Naive thymus-derived CD4-positive, alpha-beta T cell (primary cell): Measurements from ENCODE around the gene GSTM2. TPM values are rescaled to one million over a fixed set of nuclear protein-coding genes. Genes with fewer than 3 reads are reported as not detected.

Experiments
- ATAC-seq: fragments of 150-1000 bp; cut with Tn5 transposase; 2 replicates; pipeline ENCODE4 v1.10.0; 2021; ENCODE audit warnings: mild to moderate bottlenecking, moderate library complexity
- CTCF ChIA-PET: fragments of 350-600 bp; sonication (Branson Sonifier 250); formaldehyde crosslinking; loops from one replicate; lab custom pipeline; 2021; ENCODE audit warnings: antibody characterized with exemption; lab: Charles Lee
- POLR2A ChIA-PET: fragments of 350-600 bp; sonication (Branson Sonifier 250); formaldehyde crosslinking; loops from one replicate; lab custom pipeline; 2021; ENCODE audit warnings: antibody characterized with exemption, inconsistent platforms; lab: Charles Lee
- DNase-seq, 9 donors: peaks; one replicate each; pipeline versions ENCODE4 v3.0.0 to v3.0.0-alpha.2; 2020 to 2022; ENCODE audit warnings: mixed read lengths in 1 of 9
- H3K27ac ChIP-seq: one replicate; pipeline ENCODE4 v1.7.0; 2013; ENCODE audit warnings: mild to moderate bottlenecking, low read depth, low read length, moderate library complexity
- H3K27me3 ChIP-seq, 2 donors: one replicate each; pipeline ENCODE4 v1.7.0; 2013; ENCODE audit warnings: low read length in 2 of 2, mild to moderate bottlenecking in 2 of 2, moderate library complexity in 2 of 2; ENCODE audit not compliant: control insufficient read depth in 2 of 2, insufficient read depth in 2 of 2
- H3K36me3 ChIP-seq, 3 experiments: 1 replicate in 2 of 3; 2 replicates in 1 of 3; pipeline ENCODE4 v1.7.0; 2013; ENCODE audit warnings: low read length in 3 of 3, mild to moderate bottlenecking in 3 of 3, moderate library complexity in 1 of 3; ENCODE audit not compliant: insufficient read depth in 3 of 3, control insufficient read depth in 2 of 3
- H3K4me1 ChIP-seq, 2 donors: one replicate each; pipeline ENCODE4 v1.7.0; 2013; ENCODE audit warnings: low read length in 2 of 2, mild to moderate bottlenecking in 2 of 2, moderate library complexity in 1 of 2; ENCODE audit not compliant: control insufficient read depth in 2 of 2, insufficient read depth in 2 of 2
- H3K4me3 ChIP-seq: 2 replicates; pipeline ENCODE4 v1.7.0; 2013; ENCODE audit warnings: mild to moderate bottlenecking, low read length
- H3K9me3 ChIP-seq, 3 experiments: 1 replicate in 2 of 3; 2 replicates in 1 of 3; pipeline ENCODE4 v1.7.0; 2013; ENCODE audit warnings: low read length in 3 of 3; ENCODE audit not compliant: control insufficient read depth in 2 of 3
- H3K27ac Mint-ChIP-seq, 9 donors: one replicate each; pipeline ENCODE4 v1.8.0; 2020 to 2022; ENCODE audit warnings: mixed read lengths in 9 of 9, mild to moderate bottlenecking in 8 of 9, moderate library complexity in 5 of 9, inconsistent platforms in 2 of 9
- H3K27me3 Mint-ChIP-seq, 5 donors: one replicate each; pipeline ENCODE4 v1.8.0; 2021 to 2022; ENCODE audit warnings: mixed read lengths in 5 of 5, mild to moderate bottlenecking in 1 of 5
- H3K36me3 Mint-ChIP-seq, 5 donors: one replicate each; pipeline ENCODE4 v1.8.0; 2020 to 2022; ENCODE audit warnings: mixed read lengths in 5 of 5, mild to moderate bottlenecking in 3 of 5, inconsistent platforms in 1 of 5
- H3K4me1 Mint-ChIP-seq, 7 donors: one replicate each; pipeline ENCODE4 v1.8.0; 2020 to 2022; ENCODE audit warnings: mixed read lengths in 7 of 7, mild to moderate bottlenecking in 3 of 7, inconsistent platforms in 1 of 7
- H3K4me3 Mint-ChIP-seq, 10 donors: one replicate each; pipeline ENCODE4 v1.8.0; 2020 to 2022; ENCODE audit warnings: mild to moderate bottlenecking in 10 of 10, mixed read lengths in 10 of 10, moderate library complexity in 6 of 10, inconsistent platforms in 2 of 10
- H3K9me3 Mint-ChIP-seq, 11 donors: one replicate each; pipeline ENCODE4 v1.8.0; 2020 to 2022; ENCODE audit warnings: mixed read lengths in 11 of 11, mild to moderate bottlenecking in 4 of 11, inconsistent platforms in 1 of 11, moderate library complexity in 1 of 11
- intact Hi-C, 2 donors: fragments of 100-400 bp; cut with micrococcal nuclease; formaldehyde crosslinking; loops; one replicate each; pipeline ENCODE4 v1.15.1; 2023
- polyA plus RNA-seq, 2 donors: library from polyadenylated mRNA; unstranded; fragments of 300-500 nt; fragmentation: Illumina TruSeq; gene quantifications; one replicate each; pipeline ENCODE4 v1.2.3, GENCODE V29; 2021
- total RNA-seq, 6 experiments: library from RNA in 5 of 6; stranded (reverse) in 5 of 6; gene quantifications; 1 replicate in 5 of 6; 2 replicates in 1 of 6; pipeline ENCODE4 v1.2.3 and lab custom pipeline; 2021 to 2026

The GSTM2 gene
- total and polyA plus RNA-seq, 7 experiments from 2014 or later, result 52.2 to 201 (median 72.2) TPM

DNA sequence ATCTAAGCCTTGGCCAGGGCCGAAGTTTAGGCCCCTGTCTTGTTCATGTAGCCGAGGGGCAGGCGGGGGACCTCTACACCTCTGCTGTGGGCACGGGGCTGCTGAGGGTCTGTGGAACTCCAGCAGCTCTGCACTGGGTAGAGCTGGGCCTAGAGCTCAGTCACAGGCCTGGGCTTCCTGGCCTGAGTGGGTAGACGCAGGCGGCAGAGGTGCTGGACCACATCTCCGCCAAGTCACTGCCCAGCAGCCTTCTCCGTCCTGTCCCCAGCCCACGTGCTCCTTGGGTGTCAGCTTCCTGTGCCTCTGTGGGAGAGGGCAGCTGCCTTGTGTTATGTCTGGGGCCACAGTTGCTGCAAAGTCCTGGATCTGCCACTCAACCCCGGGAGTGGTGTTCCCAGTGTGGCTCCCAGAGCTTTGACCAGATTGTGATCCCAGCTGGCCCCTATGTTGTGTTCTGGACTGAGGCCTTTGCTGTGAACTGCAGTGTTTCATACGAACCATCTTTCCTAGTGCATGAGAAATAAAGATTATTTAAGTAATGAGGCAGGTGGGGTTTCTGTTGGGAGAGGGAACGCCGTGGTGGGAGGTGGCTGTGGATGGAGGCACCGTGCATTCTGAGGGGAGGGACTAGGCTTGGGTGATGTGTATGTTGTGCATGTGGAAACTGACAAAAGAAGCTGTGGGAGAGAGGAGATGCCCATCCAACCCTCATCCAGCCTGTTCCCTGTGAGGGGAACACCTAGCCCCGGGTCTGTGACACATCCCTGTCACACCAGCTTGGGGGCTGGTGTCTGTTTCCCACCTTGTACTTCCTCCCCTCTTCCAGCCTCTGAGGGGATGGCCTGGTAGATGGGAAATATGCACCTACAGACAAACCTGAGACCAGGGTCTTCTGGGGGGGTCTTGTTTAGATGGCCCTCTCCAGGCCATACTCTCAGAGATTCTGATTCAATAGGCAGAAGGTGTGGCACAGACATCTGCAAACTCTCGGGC, 36.0 kb upstream of the GSTM2 start:
- ATAC-seq, result no peak
- Histone ChIP-seq H3K27ac (no peak overlapping the region), H3K27me3 (no peaks in the 10 kb centered on the region), H3K4me1 (peaks cover 0 to 10% of the 10 kb centered on the region in 2 donors), H3K9me3 (no peaks in the 10 kb centered on the region), H3K36me3 (peaks cover 11 to 54% (median 20%) of the 10 kb centered on the region in 3 experiments), H3K4me3 (no peak overlapping the region)
- Mint-ChIP-seq H3K36me3 (peaks cover 0 to 17% (median 3%) of the 10 kb centered on the region in 5 donors), H3K9me3 (no peaks in the 10 kb centered on the region), H3K27ac (peak overlapping the region in 3 of 9 donors; percentile 24 to 82 (median 59)), H3K27me3 (no peaks in the 10 kb centered on the region), H3K4me1 (peaks cover 6 to 16% (median 11%) of the 10 kb centered on the region in 7 donors), H3K4me3 (no peak overlapping the region)
- CTCF ChIA-PET, result interaction anchor here (1.0 to 4.0 kb wide), 8 partner anchors 9 to 353 kb away, joined by 3 to 46 read pairs (median 6); partner anchors contain the start of genes AHCYL1 and GNAI3
- DNase-seq, result no peak
- intact Hi-C loops, result no loop called here
- POLR2A ChIA-PET, result interaction anchor here (1.4 to 2.8 kb wide), 2 partner anchors 12 to 85 kb away, joined by 4 to 13 read pairs; partner anchors contain the start of genes AMPD2 and GNAT2

DNA sequence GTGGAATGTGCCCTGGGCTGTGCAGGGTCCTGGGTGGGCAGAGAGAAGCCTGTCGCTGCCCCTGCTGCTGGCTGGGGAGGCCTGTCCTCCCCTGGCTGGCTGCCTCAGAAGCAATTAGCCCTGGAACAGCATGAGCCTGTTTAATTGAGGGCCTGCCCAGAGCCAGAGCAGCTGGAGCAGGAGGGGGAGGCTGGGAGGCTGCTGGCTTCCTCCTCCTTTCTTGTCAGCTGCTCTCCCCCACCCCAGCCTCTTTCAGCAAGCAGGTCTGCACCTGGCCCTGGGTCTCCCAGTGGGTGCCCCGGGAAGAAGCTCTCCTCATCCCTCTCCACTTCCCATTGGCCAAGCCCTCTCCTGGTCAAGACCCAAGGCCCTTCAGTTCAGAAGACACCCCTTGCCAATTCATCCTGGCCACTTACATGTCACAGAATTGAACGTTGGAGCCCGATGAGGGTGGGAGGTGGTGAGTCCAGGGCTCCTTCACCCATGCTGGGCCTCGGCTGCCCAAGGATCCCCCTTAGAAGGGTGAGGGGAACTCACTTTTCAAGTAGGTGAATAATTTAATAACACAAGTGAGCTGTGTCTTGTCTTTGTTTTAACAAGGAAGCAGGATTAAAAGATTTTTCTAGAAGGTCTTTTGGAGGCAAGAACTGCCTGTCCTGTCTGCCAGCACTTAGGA, 35.0 kb upstream of the GSTM2 start:
- Histone ChIP-seq H3K27ac (no peak overlapping the region), H3K4me1 (peaks cover 0 to 10% of the 10 kb centered on the region in 2 donors), H3K9me3 (no peaks in the 10 kb centered on the region), H3K36me3 (peaks cover 11 to 44% (median 15%) of the 10 kb centered on the region in 3 experiments), H3K4me3 (no peak overlapping the region), H3K27me3 (no peaks in the 10 kb centered on the region)
- peak overlapping the region in 2 of 9 donors; percentile 9 to 28 for H3K27ac Mint-ChIP-seq
- H3K36me3 Mint-ChIP-seq, result peaks cover 0 to 12% (median 3%) of the 10 kb centered on the region in 5 donors
- H3K27me3 Mint-ChIP-seq, result no peaks in the 10 kb centered on the region
- no peaks in the 10 kb centered on the region for H3K9me3 Mint-ChIP-seq
- H3K4me3 Mint-ChIP-seq, result no peak overlapping the region
- ChIA-PET POLR2A (interaction anchor here (1.0 to 1.3 kb wide), 2 partner anchors 9 to 87 kb away, joined by 4 to 5 read pairs; no protein-coding TSS in a partner anchor), CTCF (interaction anchor here (0.8 to 2.6 kb wide), 5 partner anchors 8 to 352 kb away, joined by 3 to 10 read pairs (median 5); partner anchors contain the start of gene AHCYL1)
- H3K4me1 Mint-ChIP-seq, result peaks cover 6 to 16% (median 11%) of the 10 kb centered on the region in 7 donors
- ATAC-seq, result no peak
- intact Hi-C loops, result no loop called here
- no peak for DNase-seq

DNA sequence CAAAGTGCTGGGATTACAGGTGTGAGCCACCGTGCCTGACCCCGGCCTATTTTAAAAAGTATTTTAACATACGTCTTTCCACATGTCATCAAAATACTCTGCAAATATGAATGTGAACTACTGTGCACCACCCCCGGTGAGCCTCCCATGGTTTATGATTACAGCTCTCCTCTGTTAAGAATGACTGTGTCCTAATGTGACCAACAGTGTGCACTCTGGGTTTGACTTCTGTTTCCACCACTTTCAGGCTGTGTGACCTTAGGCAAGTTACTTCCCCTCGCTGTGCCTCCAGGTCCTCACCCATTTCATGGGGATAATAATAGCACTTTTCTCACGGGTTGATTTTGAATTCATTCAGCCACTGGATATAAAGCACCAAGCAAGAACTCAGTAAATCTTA, 33.6 kb upstream of the GSTM2 start:
- Histone ChIP-seq H3K27me3 (no peaks in the 10 kb centered on the region), H3K4me3 (no peak overlapping the region), H3K36me3 (peaks cover 6 to 29% (median 6%) of the 10 kb centered on the region in 3 experiments), H3K9me3 (no peaks in the 10 kb centered on the region), H3K4me1 (peaks cover 0 to 10% of the 10 kb centered on the region in 2 donors), H3K27ac (no peak overlapping the region)
- Mint-ChIP-seq H3K9me3 (peaks cover 0 to 1% (median 0%) of the 10 kb centered on the region in 11 donors), H3K27me3 (no peaks in the 10 kb centered on the region), H3K36me3 (peaks cover 0 to 11% (median 3%) of the 10 kb centered on the region in 5 donors), H3K4me3 (peak overlapping the region in 1 of 10 donors; percentile 15), H3K4me1 (peaks cover 6 to 16% (median 11%) of the 10 kb centered on the region in 7 donors), H3K27ac (peak overlapping the region in 6 of 9 donors; percentile 26 to 77 (median 48))
- ChIA-PET POLR2A (interaction anchor here (0.7 kb wide), 2 partner anchors 90 to 135 kb away, joined by 3 read pairs; no protein-coding TSS in a partner anchor), CTCF (interaction anchor here (0.6 to 2.6 kb wide), 3 partner anchors 86 to 837 kb away, joined by 3 to 8 read pairs (median 5); partner anchors contain the start of gene GNAI3)
- no peak for ATAC-seq
- intact Hi-C loops, result no loop called here
- no peak for DNase-seq

DNA sequence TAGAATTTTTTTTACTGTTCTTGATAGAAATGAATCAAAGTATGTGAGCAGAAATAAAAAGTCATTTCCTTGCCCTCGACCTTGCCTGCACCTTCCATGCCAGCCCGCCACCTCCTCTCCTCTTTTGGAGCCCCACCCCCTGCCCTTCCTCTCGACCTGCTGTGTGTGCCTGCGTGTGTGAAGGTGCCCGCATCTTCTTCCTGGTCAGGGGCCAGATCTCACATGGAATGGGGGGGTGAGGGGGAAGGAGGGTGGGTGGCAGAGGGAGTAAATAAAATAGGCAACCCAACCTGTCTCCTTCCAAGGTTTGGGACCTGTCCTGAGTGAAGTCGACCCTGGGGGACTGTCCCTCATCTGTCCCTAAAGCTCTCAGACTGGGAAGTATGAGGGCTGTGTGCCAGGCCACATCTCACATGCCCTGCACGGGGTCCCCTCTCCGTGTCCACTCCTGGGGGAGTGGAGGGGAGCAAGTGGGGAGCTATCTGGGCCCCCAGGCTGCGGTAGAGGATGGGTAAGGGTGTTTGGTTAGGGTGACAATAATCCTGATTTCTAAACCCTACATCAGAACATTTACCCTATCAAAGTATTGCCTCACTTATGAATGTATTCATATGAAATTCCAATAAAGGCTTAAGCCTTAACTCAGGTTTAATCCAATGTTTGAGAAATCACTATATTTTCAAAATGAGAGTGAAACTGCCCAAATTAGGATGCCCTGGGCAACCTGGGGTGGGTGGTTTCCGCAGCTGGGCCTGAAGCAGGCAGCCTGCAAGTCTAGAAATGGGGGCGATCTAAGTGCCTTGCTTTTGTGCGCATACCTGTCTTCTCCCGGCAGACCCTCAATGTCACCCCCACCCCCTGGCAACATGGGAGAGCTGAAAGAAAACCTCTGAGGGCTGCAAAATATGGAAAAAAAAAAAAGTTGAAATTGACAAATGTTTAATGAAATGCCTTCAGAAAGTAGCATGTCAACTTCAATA, 32.8 kb upstream of the GSTM2 start:
- Mint-ChIP-seq H3K4me3 (peak overlapping the region in 3 of 10 donors; percentile 4 to 39 (median 15)), H3K4me1 (peaks cover 8 to 14% (median 12%) of the 10 kb centered on the region in 7 donors), H3K36me3 (peaks cover 0 to 4% (median 3%) of the 10 kb centered on the region in 5 donors), H3K27me3 (peaks cover 0 to 1% (median 0%) of the 10 kb centered on the region in 5 donors), H3K9me3 (peaks cover 0 to 1% (median 0%) of the 10 kb centered on the region in 11 donors), H3K27ac (peak overlapping the region in 8 of 9 donors; percentile 26 to 77 (median 50))
- intact Hi-C loops, result no loop called here
- Histone ChIP-seq H3K27ac (peak overlapping the region; percentile 17), H3K27me3 (no peaks in the 10 kb centered on the region), H3K36me3 (peaks cover 4 to 21% (median 6%) of the 10 kb centered on the region in 3 experiments), H3K4me1 (peaks cover 0 to 10% of the 10 kb centered on the region in 2 donors), H3K9me3 (no peaks in the 10 kb centered on the region), H3K4me3 (no peak overlapping the region)
- peak in 3 of 9 donors; percentile 16 to 30 (median 27) for DNase-seq
- ChIA-PET CTCF (interaction anchor here (0.6 to 9.2 kb wide), 5 partner anchors 87 to 837 kb away, joined by 3 to 84 read pairs (median 5); partner anchors contain the start of gene GNAI3), POLR2A (interaction anchor here (0.7 to 1.1 kb wide), 3 partner anchors 13 to 91 kb away, joined by 3 read pairs; partner anchors contain the start of gene GNAI3)
- peak; percentile 39 for ATAC-seq

DNA sequence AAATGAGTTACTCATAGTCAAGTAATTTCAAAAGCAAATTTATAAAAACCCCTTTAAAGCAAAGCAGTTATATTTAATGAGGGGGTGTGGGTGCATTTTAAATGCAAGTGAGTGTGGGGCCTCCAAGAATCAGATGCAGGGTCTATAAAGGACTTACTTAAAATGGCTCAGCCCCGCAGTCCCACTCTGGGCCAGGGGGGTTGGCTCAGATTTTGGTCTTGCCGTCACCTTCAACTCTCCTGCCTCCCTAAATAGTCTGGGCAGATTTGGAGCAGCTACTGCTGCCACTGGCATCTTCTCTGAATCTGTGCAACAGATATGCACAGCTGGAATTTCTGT, 32.0 kb upstream of the GSTM2 start:
- Histone ChIP-seq H3K4me1 (peaks cover 3 to 10% of the 10 kb centered on the region in 2 donors), H3K27ac (no peak overlapping the region), H3K4me3 (no peak overlapping the region), H3K9me3 (no peaks in the 10 kb centered on the region), H3K27me3 (no peaks in the 10 kb centered on the region), H3K36me3 (peaks cover under 1 to 17% (median 4%) of the 10 kb centered on the region in 3 experiments)
- Mint-ChIP-seq H3K4me1 (peaks cover 11 to 18% (median 15%) of the 10 kb centered on the region in 7 donors), H3K9me3 (peaks cover 0 to 1% (median 0%) of the 10 kb centered on the region in 11 donors), H3K36me3 (peaks cover 0 to 4% (median 3%) of the 10 kb centered on the region in 5 donors), H3K27me3 (peaks cover 0 to 3% (median 0%) of the 10 kb centered on the region in 5 donors), H3K27ac (peak overlapping the region in 1 of 9 donors; percentile 61), H3K4me3 (no peak overlapping the region)
- intact Hi-C loops, result no loop called here
- DNase-seq (no peak), ATAC-seq (no peak)
- ChIA-PET POLR2A (interaction anchor here (1.0 to 1.1 kb wide), 2 partner anchors 13 to 87 kb away, joined by 3 read pairs; partner anchors contain the start of gene GNAI3), CTCF (interaction anchor here (1.2 to 9.2 kb wide), 4 partner anchors 10 to 139 kb away, joined by 3 to 84 read pairs (median 4); partner anchors contain the start of gene GNAI3)
